Body of pancreas (tissue), 4 donors: ENCODE data around the gene CHD6.

Experiments used
- POLR2A ChIP-seq, 3 donors: fragments of 450-650 bp; IDR thresholded peaks; one replicate each; pipeline ENCODE4 v1.6.1; 2016; ENCODE audit warnings: antibody characterized with exemption in 3 of 3, mild to moderate bottlenecking in 2 of 3
- TF ChIP-seq, protein P1 (sequence below), 7 experiments: fragments of 450-650 bp in 4 of 7; fragments of 200-600 bp in 3 of 7; sonication (generic) in 3 of 7; IDR thresholded peaks; one replicate each; pipeline ENCODE4 v1.5.1; 2016 to 2019; ENCODE audit warnings: antibody characterized with exemption in 7 of 7

DNA sequence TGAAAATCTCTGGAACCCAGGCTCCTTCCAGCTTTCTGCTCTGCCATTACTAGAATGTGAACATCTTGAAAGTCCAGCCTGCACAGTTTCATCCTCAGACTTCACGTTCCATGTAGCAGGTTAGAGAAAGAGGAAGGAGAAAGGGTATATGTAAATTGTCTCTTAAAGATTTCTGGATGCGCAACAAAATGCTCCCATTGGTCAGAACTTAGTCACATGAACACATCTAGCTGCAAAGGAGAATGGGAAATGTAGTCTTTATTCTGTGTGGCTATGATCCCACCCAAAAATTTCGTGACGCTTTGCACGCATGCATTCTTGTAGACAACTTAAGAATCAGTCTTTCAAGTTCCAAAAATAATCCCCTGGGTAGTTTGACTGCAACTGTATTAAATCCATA lies 46.4 kb upstream of the CHD6 start:
- TF ChIP-seq, protein P1, sequence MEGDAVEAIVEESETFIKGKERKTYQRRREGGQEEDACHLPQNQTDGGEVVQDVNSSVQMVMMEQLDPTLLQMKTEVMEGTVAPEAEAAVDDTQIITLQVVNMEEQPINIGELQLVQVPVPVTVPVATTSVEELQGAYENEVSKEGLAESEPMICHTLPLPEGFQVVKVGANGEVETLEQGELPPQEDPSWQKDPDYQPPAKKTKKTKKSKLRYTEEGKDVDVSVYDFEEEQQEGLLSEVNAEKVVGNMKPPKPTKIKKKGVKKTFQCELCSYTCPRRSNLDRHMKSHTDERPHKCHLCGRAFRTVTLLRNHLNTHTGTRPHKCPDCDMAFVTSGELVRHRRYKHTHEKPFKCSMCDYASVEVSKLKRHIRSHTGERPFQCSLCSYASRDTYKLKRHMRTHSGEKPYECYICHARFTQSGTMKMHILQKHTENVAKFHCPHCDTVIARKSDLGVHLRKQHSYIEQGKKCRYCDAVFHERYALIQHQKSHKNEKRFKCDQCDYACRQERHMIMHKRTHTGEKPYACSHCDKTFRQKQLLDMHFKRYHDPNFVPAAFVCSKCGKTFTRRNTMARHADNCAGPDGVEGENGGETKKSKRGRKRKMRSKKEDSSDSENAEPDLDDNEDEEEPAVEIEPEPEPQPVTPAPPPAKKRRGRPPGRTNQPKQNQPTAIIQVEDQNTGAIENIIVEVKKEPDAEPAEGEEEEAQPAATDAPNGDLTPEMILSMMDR (IDR thresholded peaks at IDR 0.05) = no peak
- TF ChIP-seq POLR2A (IDR thresholded peaks at IDR 0.05) = no peak
